PC-9 (cell line): Measurements from ENCODE around the gene COL13A1. TPM values are rescaled to one million over a fixed set of nuclear protein-coding genes. Genes with fewer than 3 reads are reported as not detected.

ENCODE experiments used
- BruUV-seq: library from RNA; stranded (reverse); fragments of 400-500 nt; replicated peaks from 2 replicates; lab custom pipeline; 2021; lab: Mats Ljungman, UMichigan
- CTCF ChIA-PET: fragments of 300-600 bp; sonication (Branson Sonifier 250); formaldehyde crosslinking; loops from one replicate; lab custom pipeline; 2022; ENCODE audit warnings: antibody characterized with exemption; lab: Charles Lee
- POLR2A ChIA-PET: fragments of 300-600 bp; sonication (Branson Sonifier 250); formaldehyde crosslinking; loops from one replicate; lab custom pipeline; 2022; ENCODE audit warnings: antibody characterized with exemption; ENCODE audit not compliant: unreplicated experiment; lab: Charles Lee
- DNase-seq, 2 experiments: peaks; one replicate each; pipeline versions ENCODE4 v3.0.0 to v3.0.0-alpha.2; 2015 to 2022; ENCODE audit warnings: mixed read lengths in 1 of 2
- H2AFZ ChIP-seq: fragments of 200-600 bp; sonication (generic); 2 replicates; pipeline ENCODE4 v1.8.1; 2017; ENCODE audit warnings: antibody characterized with exemption
- H3F3A ChIP-seq: fragments of 200-600 bp; sonication (generic); 2 replicates; pipeline ENCODE4 v1.8.1; 2017; ENCODE audit warnings: antibody characterized with exemption, mild to moderate bottlenecking, low read depth; ENCODE audit not compliant: insufficient read depth
- H3K27ac ChIP-seq: fragments of 200-600 bp; sonication (generic); 2 replicates; pipeline ENCODE4 v1.6.1; 2016; ENCODE audit warnings: mixed run types
- H3K27me3 ChIP-seq: fragments of 200-600 bp; sonication (generic); 2 replicates; pipeline ENCODE4 v1.6.1; 2016; ENCODE audit warnings: low read depth, mixed run types; ENCODE audit not compliant: insufficient read depth
- H3K36me3 ChIP-seq: fragments of 200-600 bp; sonication (generic); 2 replicates; pipeline ENCODE4 v1.6.1; 2016; ENCODE audit warnings: low read depth, mixed run types
- H3K4me1 ChIP-seq: fragments of 200-600 bp; sonication (generic); replicated peaks from 2 replicates; pipeline ENCODE4 v1.6.1; 2016; ENCODE audit warnings: mixed run types; ENCODE audit not compliant: insufficient read depth
- H3K4me2 ChIP-seq: fragments of 200-600 bp; sonication (generic); 2 replicates; pipeline ENCODE4 v1.6.1; 2017; ENCODE audit warnings: mixed run types
- H3K4me3 ChIP-seq: fragments of 200-600 bp; sonication (generic); 2 replicates; pipeline ENCODE4 v1.6.1; 2016; ENCODE audit warnings: mixed run types
- H3K79me2 ChIP-seq: fragments of 200-600 bp; sonication (generic); 2 replicates; pipeline ENCODE4 v1.6.1; 2017; ENCODE audit warnings: low read depth, mixed run types
- H3K9me2 ChIP-seq: fragments of 200-600 bp; sonication (generic); 2 replicates; pipeline ENCODE4 v1.8.1; 2017; ENCODE audit warnings: mild to moderate bottlenecking; ENCODE audit not compliant: insufficient read depth
- H3K9me3 ChIP-seq: fragments of 200-600 bp; sonication (generic); 2 replicates; pipeline ENCODE4 v1.8.1; 2016; ENCODE audit warnings: low read depth; ENCODE audit not compliant: insufficient read depth
- H4K20me1 ChIP-seq: fragments of 200-600 bp; sonication (generic); 2 replicates; pipeline ENCODE4 v1.8.1; 2017; ENCODE audit not compliant: insufficient read depth
- EZH2 ChIP-seq: fragments of 200-600 bp; sonication (generic); IDR thresholded peaks from 2 replicates; pipeline ENCODE4 v1.8.0; 2017; ENCODE audit warnings: antibody characterized with exemption, low read depth
- intact Hi-C: fragments of 100-400 bp; cut with micrococcal nuclease; formaldehyde crosslinking; loops from one replicate; pipeline ENCODE4 v1.10.0; 2022; ENCODE audit not compliant: unreplicated experiment
- total RNA-seq: library from RNA; stranded (reverse); gene quantifications from 2 replicates; pipeline ENCODE4 v1.2.3, GENCODE V29; 2021
- TF ChIP-seq, protein P1 (sequence below): fragments of 200-600 bp; sonication (generic); conservative IDR thresholded peaks from 2 replicates; pipeline ENCODE4 v1.6.1; 2017; ENCODE audit warnings: mixed run types, antibody characterized with exemption, mild to moderate bottlenecking, moderate library complexity

Gene COL13A1
- total RNA-seq, 1 experiment from 2014 or later = 1.6 TPM

DNA sequence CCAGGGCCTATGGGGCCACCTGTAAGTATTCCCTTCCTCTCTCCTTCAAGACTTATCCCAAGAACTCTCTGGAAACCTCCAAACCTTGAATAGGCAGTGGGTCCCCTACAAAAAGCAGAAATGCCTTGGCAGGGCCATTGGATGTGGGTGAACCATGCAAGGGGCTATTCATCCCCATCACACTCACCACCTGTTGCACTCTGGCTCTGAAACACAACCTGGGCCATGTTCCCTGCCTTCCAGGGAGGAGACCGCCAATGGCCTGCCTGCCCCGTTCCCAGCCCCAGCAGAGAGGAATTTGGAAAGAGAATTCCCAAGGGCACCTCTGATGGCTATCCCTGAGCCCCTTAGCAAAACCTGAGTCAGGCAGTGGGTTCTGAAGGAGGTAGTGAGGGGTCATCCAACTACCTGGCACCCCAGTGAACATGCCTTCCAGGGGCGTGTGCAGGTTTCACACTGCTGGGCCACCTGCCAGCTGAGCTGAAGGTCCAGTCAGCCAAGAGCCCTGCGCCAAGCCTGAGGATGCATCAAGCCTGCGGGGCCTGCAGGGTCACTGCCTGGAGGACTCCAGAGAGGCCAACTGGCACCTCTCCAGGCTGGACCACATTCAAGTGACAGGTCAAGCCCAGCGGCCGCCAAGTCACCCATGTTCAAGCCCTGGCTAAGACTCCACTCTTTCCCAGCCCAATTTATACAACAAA, 101.3 kb downstream of the COL13A1 start:
- Histone ChIP-seq H3K79me2 (no peaks in the 10 kb centered on the region), H4K20me1 (no peaks in the 10 kb centered on the region), H3K9me3 (no peaks in the 10 kb centered on the region), H3K27me3 (no peaks in the 10 kb centered on the region), H3K9me2 (no peaks in the 10 kb centered on the region), H3K4me2 (no peak overlapping the region), H2AFZ (no peak overlapping the region), H3K4me1 (peaks cover 19% of the 10 kb centered on the region), H3K36me3 (no peaks in the 10 kb centered on the region), H3K27ac (no peak overlapping the region), H3F3A (peaks cover 6% of the 10 kb centered on the region; the same call in 1 of the 2 replicates), H3K4me3 (no peak overlapping the region)
- CTCF ChIA-PET = no interaction called here
- no peak for TF ChIP-seq EZH2
- TF ChIP-seq, protein P1, sequence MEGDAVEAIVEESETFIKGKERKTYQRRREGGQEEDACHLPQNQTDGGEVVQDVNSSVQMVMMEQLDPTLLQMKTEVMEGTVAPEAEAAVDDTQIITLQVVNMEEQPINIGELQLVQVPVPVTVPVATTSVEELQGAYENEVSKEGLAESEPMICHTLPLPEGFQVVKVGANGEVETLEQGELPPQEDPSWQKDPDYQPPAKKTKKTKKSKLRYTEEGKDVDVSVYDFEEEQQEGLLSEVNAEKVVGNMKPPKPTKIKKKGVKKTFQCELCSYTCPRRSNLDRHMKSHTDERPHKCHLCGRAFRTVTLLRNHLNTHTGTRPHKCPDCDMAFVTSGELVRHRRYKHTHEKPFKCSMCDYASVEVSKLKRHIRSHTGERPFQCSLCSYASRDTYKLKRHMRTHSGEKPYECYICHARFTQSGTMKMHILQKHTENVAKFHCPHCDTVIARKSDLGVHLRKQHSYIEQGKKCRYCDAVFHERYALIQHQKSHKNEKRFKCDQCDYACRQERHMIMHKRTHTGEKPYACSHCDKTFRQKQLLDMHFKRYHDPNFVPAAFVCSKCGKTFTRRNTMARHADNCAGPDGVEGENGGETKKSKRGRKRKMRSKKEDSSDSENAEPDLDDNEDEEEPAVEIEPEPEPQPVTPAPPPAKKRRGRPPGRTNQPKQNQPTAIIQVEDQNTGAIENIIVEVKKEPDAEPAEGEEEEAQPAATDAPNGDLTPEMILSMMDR = no peak
- peak; percentile 74 to 86 for DNase-seq
- no TSS peak for BruUV-seq
- POLR2A ChIA-PET = interaction anchor here (0.6 kb wide), 1 partner anchor 45 kb away, joined by 5 read pairs; no protein-coding TSS in a partner anchor
- intact Hi-C loops = loop anchor here (1.0 kb wide), 1 partner anchor 38 kb away; no protein-coding TSS in a partner anchor

DNA sequence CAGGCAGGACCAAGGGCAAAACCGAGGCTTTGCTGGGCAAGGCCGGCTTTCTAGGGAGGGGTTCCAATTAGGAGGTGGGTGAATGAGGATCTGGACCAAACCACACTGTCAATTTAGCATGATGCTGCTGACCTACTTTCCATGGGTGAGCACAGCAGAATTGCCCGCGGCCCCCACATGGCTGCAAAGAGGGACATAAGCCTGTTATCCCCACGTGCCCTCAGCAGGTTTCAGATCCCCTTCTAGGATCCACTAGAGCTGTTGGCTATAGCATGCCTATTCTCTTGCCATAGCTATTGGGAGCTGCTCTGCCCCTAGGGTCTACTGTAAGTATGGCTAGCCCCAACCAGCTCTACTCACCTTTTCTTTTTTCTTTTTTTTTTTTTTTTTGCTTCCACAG, 102.8 kb downstream of the COL13A1 start:
- ChIA-PET POLR2A (no interaction called here), CTCF (interaction anchor here (0.6 to 0.7 kb wide), 2 partner anchors 10 to 22 kb away, joined by 3 to 4 read pairs; no protein-coding TSS in a partner anchor)
- DNase-seq = no peak
- H4K20me1 ChIP-seq = no peaks in the 10 kb centered on the region
- no peaks in the 10 kb centered on the region for H3K9me2 ChIP-seq
- no peak overlapping the region for H3K4me2 ChIP-seq
- H3K4me1 ChIP-seq = peaks cover 19% of the 10 kb centered on the region
- H3K27me3 ChIP-seq = no peaks in the 10 kb centered on the region
- no peak overlapping the region for H3K27ac ChIP-seq
- no peaks in the 10 kb centered on the region for H3K79me2 ChIP-seq
- no peaks in the 10 kb centered on the region for H3K36me3 ChIP-seq
- intact Hi-C loops = no loop called here
- H3F3A ChIP-seq = peaks cover 6% of the 10 kb centered on the region; the same call in 1 of the 2 replicates
- no peak overlapping the region for H2AFZ ChIP-seq
- H3K4me3 ChIP-seq = no peak overlapping the region
- no TSS peak for BruUV-seq
- H3K9me3 ChIP-seq = no peaks in the 10 kb centered on the region
- no peak for TF ChIP-seq EZH2
- TF ChIP-seq, protein P1 = no peak

DNA sequence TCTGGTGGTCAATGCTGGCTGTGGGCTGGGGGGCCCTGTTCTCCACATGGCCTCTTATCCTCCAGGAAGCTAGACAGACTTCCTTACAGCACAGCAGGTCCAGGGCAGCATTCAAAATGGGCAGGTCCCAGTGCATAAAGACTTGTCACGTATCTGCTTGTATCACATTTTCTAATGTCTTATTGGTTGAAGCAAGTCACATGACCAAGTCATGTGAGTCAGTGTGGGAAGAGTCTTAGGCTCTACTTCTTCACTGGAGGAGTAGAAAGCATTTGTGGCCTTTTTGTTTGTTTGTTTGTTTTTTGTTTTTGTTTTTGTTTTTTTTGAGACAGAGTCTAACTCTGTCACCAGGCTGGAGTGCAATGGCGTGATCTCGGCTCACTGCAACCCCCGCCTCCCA, 104.7 kb downstream of the COL13A1 start:
- CTCF ChIA-PET = no interaction called here
- DNase-seq = no peak
- no peaks in the 10 kb centered on the region for H4K20me1 ChIP-seq
- H3K4me2 ChIP-seq = no peak overlapping the region
- H3K4me3 ChIP-seq = no peak overlapping the region
- intact Hi-C loops = no loop called here
- no peaks in the 10 kb centered on the region for H3K36me3 ChIP-seq
- no peaks in the 10 kb centered on the region for H3K79me2 ChIP-seq
- H3K4me1 ChIP-seq = peaks cover 18% of the 10 kb centered on the region
- no TSS peak for BruUV-seq
- TF ChIP-seq, protein P1 = no peak
- TF ChIP-seq EZH2 = no peak
- H3K27me3 ChIP-seq = no peaks in the 10 kb centered on the region
- POLR2A ChIA-PET = no interaction called here
- no peaks in the 10 kb centered on the region for H3K9me3 ChIP-seq
- no peaks in the 10 kb centered on the region for H3K9me2 ChIP-seq
- H2AFZ ChIP-seq = no peak overlapping the region
- H3K27ac ChIP-seq = no peak overlapping the region
- peaks cover 6% of the 10 kb centered on the region; the same call in 1 of the 2 replicates for H3F3A ChIP-seq
